Fibroblast of skin of left quadriceps (primary cell): Measurements from ENCODE around the gene RYR3.
A peak's percentile ranks its signal among the peaks of the same experiment; 100 is the strongest.

ENCODE experiments used
- DNase-seq, 2 experiments: peaks; one replicate each; pipeline ENCODE4 v3.0.0-alpha.2; 2013; ENCODE audit warnings: low read depth in 2 of 2

Gene RYR3

DNA sequence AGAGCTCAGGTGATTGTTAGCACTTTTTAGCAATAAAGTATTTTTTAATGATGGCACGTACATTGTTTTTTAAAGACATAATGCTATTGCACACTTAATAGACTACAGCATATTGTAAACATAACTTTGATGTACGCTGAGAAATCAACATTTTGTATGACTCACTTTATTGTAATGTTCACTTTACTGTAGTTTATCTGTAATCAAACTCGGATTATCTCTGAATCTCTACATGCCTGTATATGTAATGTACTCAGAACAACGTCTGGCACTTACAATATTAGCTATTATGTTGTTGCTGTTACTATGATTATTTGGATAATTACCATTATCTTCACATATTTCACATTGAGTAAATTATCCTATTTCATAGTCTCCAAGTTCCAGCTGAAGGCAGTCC, 519.6 kb downstream of the RYR3 start:
- no peak for DNase-seq

DNA sequence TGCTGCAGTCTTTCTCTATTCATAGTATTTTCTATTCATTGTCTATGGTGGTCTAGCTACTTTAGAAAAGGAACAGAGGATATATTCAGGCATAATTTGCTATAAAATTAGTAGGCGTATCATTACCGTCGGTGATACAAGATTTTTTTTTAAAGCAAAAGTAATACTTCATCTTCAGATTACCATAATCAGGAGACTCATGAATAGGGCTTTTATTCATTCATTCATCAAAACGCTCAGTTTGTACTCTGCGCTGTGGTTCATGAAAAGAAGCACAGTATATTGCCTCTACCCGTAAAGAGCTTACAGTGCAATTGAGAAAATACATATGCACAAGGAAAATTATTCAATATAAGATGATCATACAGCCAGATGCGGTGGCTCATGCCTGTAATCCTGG, 520.9 kb downstream of the RYR3 start:
- no peak for DNase-seq

DNA sequence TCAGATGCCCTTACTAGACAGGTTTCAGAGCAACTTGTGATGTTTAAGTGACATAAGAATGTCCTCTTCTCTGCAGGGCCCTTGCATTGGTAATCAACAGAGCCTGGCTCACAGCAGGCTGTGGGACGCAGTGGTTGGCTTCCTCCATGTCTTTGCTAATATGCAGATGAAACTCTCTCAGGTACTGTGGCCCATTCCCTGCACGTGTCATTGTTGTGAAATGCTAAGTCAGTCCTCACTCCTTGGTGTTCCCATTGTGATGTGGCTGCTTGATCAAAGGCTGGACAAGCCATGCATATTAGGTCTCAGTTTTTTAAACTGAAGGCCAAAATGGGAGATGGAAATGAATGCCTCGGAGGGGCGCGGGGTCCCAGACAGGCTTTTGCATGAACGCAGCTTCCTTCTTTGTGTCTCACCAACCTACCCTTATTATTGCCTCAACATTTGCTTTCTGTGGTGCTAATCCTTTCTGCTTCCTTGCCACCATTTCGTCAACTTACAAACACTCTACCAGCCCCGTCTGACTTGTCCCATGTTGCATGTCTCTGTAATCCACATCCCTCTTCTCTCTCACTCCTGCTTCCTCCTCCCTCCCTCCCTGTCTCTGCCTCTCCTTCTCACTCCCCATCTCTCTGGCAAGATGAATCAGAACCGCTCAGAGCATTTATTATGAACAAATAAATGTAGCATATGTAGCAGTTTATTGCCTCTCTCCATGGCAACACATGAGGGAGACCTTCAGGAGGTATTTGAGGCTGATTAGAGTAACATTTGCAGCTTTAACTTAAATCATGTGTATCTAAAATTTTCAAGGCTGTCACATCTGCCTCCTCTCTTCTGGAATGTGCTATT, 524.4 kb downstream of the RYR3 start:
- no peak for DNase-seq

DNA sequence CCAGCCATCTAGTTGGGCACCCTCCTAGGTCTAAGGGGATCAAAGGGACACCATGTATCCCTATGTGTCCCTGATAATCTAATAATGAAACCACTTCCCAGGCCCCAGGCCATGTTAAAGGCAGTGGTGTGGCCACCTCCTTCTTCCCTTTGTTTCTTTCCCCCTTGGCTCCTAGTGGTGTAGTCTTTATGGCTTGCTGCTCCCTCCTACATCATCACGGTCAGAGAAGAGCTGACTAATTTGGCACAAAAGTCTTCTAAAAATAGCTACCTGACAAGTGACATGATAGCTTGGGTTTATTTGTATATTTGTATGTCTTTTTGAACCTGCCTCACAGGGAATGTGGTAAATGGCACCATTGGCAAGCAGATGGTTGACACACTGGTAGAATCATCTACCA, 526.5 kb downstream of the RYR3 start:
- no peak for DNase-seq

DNA sequence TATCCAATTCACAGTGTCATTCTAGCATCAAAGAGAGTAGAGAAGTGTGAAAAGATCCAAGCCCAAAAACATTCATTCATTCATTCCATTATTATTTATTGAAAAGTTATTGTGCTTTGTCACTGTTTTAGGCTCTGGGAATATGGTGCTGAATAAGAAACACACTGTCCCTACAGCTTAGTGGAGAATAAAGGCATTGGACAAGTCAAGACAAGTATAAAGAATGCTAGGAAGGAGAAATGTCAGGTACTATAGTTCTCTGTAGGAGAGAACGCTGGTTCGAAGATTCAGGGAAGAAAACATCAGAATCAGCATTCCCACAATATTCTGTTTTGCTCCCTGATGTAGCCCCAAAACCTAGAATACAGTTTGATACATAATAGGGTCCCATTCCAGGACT, 528.8 kb downstream of the RYR3 start:
- no peak for DNase-seq

DNA sequence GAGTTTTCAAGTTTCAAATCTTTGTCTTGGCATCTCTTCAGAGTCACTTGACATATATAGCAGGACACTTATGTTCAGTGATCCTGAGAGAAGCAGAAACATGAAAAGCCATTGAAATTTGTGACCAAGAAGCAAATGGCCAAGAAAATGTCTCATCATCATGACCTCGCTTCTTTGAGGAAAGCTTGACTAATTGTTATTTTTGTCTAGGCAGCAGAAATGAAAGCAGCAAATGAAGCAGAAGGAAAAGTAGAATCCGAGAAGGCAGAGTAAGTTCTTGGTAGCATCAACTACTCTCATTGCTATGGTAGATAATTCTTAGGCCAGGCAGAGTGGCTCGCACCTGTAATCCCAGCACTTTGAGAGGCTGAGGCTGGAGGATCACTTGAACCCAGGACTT, 529.8 kb downstream of the RYR3 start:
- no peak for DNase-seq

DNA sequence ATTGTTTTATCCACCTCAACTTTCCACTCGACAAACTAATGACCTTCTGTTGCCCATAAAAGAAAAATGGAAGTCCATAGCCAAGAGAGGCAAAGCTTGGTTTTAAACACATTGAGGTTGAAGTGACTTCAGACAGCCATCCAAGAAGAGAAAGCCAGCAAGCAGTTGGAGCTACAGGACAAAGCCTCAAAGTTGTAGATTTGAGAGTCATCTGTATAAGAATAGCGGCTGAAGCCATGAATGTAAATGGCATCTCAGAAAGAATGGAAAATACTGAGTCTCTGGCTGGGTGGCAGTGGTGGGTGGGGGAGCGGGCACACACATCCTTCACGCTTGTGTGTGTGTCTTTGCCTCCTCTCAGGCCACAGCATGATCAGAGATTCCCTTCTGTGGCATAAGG, 533.4 kb downstream of the RYR3 start:
- DNase-seq: no peak

DNA sequence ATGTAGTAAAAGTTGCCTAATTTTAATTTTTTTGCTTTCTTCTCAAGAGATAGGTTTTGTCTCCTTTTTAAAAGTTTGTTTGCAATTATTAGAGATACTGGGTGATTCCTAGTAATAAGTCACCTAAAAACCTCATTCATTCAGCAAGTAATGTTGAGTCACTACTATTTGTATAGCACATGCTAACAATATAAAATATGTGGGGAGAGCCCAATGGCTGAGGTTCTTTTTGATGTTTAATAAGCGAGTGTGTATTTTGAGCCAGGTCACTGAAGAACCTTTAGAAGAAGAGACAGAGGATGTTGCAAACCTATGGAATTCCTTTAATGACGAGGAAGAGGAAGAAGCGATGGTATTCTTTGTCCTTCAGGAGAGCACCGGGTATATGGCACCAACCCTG, 533.8 kb downstream of the RYR3 start:
- DNase-seq: no peak

DNA sequence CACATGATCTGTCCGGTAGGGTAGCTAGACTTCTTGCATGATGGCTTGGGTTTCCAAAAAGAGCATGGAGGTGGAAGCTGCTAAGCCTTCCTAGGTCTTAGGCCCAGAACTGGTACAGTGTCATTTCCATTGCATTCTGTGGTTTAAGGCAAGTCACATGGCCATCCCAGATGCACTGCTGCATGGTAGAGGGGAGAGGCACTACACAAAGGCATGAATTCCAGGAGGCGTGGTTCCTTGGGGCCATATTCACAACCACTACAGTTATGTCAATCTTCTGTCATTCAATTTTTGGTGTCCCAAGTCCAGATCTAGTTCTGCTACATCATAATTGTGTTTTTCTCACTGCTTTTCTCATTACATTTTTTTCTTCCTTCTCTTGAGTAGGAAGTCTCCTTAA, 535.4 kb downstream of the RYR3 start:
- DNase-seq: no peak

DNA sequence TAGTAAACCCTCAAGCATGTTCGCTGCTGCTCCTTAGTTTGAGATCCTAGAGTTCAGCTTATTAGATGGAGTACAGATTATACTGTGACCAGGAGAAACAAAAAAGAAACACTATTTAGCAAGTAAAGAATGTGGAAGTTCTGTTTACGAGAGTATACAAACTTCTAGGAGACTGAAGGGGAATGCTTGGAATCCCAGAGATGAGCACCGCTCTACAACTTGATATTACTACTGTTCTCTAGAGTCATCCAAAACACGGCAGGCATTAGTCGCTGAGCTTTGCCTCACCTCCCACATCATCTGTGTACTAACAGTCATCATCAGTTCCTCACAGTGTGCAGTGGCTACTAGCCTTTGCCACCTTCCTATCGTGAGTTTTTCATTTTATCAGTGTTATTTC, 536.1 kb downstream of the RYR3 start:
- no peak for DNase-seq

DNA sequence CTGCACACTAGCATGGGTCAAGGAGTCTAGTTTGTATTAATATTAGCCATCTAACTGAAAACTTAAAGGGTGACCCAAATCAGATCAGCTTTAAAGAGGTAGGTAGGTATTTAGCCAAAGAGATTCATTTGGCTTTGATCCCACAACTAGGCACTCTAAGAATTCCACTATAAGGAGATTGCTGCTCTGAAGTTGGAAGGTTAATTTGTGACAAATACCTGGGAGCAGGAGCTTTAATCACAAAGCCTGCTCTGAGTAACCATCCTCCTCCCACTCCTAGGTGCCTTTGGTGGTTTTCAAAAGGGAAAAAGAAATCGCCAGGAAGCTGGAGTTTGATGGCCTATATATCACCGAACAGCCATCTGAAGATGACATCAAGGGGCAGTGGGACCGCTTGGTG, 537.2 kb downstream of the RYR3 start:
- no peak for DNase-seq

DNA sequence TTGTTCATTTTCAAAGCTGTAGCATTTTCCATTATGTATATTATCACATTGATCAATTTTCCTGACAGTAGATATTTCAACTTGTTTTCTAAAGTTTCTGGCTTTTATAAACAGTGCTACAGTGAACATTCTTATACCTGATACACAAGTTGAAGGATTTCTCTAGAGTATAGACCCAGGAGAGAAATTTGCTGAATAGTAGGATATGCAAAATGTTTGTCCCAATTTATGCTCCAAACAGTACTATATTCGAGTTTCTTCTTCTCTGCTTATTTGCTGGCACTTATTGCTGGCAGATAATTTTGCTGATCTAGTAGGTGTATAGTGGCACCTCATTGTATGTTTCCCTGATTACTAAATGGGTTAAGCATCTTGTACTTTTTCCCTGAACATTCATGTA, 540.3 kb downstream of the RYR3 start:
- DNase-seq: no peak

DNA sequence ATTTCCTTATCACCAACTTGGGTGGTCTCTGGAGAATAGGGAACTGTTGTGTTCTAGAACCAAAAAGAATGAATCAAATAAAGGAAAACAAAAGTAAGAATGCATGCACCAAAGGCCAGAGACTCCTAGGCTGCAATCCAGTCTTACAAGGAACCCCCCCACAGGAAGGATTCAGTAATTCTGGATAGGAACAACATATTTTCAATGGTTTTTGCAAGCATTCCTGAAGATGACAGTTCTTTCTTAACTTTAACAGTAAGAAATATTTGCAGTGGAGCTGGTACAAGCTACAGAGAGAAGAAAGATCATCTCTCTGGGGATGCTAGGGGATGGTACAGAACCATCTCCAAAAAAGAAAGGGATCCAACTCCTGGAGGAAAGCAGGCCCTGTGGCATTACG, 541.3 kb downstream of the RYR3 start:
- no peak for DNase-seq

DNA sequence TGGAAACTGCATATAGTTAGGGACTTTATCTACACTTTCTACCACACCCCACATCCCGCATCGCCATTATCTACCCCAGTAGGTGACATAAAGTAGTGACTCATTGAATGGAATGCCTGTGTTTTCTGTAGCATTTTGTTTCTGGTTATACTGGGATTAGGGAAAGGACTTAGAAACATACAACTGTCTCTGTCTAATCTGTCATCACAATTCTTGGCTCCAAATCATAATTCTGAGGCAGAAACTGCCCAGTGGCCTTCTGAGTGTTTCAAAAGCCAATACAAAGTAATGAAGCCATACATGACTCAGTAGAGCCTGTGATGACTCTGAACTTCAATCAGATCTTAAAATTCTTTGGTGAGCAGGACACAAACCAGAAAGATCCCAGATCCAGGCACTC, 541.8 kb downstream of the RYR3 start:
- peak in 1 of 2 experiments; percentile 7 for DNase-seq

DNA sequence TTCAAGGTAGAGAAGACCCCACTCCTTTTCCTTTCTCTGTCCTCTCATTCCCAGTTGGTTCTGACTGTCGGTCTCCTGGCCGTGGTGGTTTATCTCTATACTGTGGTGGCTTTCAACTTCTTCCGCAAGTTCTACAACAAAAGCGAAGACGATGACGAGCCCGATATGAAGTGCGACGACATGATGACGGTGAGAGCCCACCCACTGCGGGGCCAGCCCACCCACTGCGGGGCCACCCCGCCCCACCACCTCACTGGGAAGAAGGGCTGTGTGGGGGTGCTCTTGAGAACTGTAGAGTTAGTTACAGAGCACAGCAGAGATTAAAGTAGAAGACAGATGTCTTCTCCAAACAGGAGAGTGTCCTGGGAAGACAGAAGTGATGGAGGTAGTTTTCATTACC, 547.0 kb downstream of the RYR3 start:
- DNase-seq: no peak

DNA sequence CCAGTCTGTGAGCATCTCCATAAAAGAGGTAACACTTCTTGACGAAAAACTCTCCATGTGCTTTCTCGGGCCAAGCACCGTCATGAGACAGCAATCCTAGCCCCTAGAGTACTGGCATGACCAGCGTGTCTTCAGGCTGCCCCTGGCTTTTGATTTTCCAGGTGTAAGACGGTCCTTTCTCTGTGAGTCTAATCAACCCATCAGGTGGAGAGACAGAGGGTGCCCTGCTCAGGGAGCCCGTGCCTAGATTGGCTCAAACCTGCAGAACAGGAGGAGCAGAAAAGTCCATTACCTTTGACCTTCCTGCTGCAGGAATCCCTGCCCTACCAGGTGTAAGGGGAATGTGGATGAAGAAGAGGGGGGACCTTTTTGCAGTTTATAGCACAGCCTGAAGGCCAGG, 548.1 kb downstream of the RYR3 start:
- no peak for DNase-seq

DNA sequence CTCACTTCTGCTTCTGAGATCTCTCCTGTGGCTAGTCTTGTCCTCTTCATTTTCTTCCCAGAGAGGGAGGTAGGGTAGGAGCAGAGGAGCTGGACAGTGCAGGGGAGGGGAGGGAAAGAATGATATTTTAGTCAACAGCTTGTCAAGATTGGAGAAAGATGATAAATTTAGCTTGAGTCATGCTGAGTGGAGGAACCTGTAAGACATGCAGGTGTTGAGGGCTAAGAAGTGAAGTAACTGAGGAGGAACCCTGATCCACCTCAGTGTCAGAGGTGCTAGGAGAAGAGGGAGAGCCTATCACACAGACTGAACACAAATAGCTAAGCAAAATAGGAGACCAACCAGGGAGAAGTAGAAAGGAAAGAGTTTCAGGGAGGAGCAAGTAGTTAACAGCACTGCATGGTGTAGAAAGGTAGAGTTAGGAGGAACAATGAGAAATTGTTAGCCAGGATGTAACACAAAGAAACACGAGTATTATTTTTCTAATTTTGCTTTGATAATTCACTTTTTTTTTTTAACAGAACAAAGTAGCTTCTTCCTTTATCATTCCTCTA, 549.3 kb downstream of the RYR3 start:
- no peak for DNase-seq

DNA sequence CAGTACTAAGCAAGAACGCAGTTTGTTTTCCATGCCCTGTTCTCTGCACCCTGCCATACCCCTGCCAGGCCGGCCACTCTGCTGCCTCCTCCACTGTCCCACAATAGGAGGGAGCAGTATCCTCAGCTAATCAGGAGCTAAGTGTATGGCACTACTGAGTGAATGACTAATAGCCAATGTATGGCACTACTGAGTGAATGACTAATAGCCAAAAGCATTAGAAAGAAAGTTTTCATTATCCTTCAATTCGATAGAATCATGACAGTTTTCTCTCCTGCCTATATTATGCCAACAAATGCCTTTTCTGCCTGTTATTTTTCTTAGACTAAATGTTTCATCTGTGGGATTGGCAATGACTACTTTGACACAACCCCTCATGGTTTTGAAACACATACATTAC, 550.0 kb downstream of the RYR3 start:
- DNase-seq: peak in 1 of 2 experiments; percentile 18

DNA sequence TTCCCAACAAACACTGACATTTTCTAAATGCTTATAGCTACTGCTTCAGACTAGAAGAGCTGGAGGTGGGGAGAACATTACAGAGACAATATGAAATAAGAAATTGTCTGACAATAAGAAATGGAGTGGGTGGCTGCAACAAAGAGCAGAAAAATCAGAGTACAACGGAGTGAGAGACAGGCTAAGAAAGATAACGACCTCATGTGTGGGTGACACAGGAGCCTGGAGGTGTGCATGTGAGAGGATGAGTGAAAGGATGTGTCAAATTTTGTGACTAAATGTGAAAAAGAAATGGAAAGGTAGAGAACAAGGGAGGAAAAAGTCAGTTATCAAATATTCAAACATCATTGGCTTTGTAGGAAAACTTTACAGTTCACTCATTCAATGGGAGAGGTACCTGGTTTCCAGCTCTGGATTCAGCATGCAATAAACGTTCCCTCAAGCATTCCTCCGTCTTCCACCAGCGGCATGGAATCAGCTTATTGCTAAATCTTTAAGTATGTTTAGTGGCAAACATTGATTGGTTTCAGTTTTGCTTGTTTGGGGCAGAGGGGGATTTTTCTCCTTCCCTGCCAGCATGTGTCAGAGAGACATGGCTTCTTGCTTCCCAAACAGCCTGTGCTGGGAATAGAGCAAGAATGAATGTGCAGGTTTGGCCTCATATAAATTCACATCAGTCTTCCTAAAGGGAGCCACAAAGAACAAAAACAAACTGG, 553.8 kb downstream of the RYR3 start:
- DNase-seq: no peak

DNA sequence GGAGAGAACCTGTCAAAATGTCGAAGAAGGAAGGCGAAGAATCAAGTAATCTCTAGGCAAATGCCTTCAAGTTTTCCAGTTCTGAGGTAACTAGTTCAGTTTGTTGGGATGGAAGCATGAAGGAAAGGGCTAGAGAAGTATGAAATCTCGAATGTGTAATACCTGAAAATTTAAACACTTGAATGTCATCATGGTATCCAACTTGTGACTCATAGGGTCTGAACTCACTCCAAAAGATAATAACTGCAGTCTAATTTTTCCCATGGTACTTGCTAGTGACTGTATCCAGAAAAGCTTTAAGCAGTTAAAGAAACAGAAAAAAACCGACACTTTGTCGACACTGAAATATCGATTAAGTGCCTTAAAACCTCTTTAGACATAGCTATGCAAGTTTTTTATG, 554.6 kb downstream of the RYR3 start:
- DNase-seq: peak in 1 of 2 experiments; percentile 16

DNA sequence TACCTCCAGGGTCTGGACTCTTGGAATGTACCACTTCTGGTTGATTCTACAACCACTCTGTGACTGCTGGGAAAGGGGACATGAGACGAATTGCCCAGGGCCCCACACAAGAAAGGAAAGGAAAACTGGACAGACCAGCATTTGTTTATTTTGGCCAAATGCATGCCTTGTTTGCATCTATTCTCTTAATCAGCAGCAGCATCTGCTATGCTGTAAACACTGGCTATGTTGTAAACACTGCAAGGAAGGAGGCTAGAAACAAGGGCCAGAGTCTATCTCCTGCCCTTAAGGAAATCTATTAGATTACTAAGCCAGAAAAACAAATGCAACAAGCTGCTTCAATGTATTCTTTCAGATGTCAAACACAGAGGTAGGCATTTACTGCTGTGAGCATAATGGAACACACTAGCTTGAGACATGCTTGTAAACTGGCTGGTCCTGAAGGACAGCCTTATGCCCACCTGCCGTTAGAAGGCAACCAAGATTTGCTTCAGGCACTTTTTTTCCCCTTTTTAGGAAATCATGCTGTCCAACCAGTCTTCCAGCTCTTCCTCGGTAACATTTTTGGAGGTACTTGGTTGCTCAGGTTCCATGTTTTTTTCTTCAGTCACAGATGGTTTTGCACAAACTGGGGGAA, 555.5 kb downstream of the RYR3 start:
- DNase-seq: no peak

DNA sequence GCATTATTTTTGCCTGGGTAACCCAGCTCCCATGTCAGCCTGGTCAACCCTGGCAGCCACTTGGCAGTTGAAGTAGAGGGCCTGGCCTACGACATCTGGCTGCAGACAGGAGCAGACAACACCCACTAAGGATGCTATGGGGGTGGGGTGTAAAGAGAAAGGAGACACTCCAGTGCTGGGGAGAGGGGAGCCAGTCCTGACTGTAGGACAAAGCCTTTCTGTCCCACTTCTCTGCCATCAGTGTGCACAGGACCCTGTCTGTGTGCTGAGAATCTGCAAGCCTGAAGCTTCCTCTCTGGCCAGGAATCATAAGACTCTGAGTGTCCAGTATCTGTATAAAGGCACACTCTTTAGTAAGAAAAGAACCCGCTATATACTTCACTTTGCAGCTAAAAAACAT, 561.2 kb downstream of the RYR3 start:
- DNase-seq: no peak
